Inflammatory macrophage treated with lipopolysaccharide for 4 hours (primary cell): Measurements from ENCODE around the gene YARS1.
A peak's percentile ranks its signal among the peaks of the same experiment; 100 is the strongest.

Experiments used
- DNase-seq: peaks from one replicate; pipeline ENCODE4 v3.0.0-alpha.2; 2020

The YARS1 gene

GRCh38 chr1:32817159-32817814, at the start of gene YARS1, which contains the start of gene S100PBP:
YARS1 (minus strand) TSS chr1:32817358; CDS start chr1:32817244, 114 bp downstream.
S100PBP (plus strand) TSS chr1:32817653; CDS start chr1:32826100, 8,447 bp downstream.
- DNase-seq: peak; percentile 98

GRCh38 chr1:32865639-32866405, 48.7 kb upstream of the YARS1 start:
- no peak for DNase-seq

- no peak for DNase-seq
These were observed 47.3 kb upstream of the YARS1 start for GRCh38 chr1:32864375-32865019.

GRCh38 chr1:32863881-32864245, 46.7 kb upstream of the YARS1 start:
- DNase-seq: no peak

- peak; percentile 31 for DNase-seq
These were observed 46.2 kb upstream of the YARS1 start for GRCh38 chr1:32863218-32863880.

- DNase-seq: peak; percentile 42
These were observed 44.9 kb upstream of the YARS1 start for GRCh38 chr1:32861904-32862695.

- no peak for DNase-seq
These were observed 43.4 kb upstream of the YARS1 start for GRCh38 chr1:32860566-32860965.

GRCh38 chr1:32859915-32860314, 42.8 kb upstream of the YARS1 start:
- DNase-seq: no peak

GRCh38 chr1:32858791-32859190, 41.6 kb upstream of the YARS1 start:
- DNase-seq: no peak

- DNase-seq: no peak
These were observed 41.0 kb upstream of the YARS1 start for GRCh38 chr1:32858136-32858535.

GRCh38 chr1:32855861-32856617, 38.9 kb upstream of the YARS1 start:
- no peak for DNase-seq

- DNase-seq: no peak
These were observed 31.4 kb upstream of the YARS1 start for GRCh38 chr1:32848354-32849063.

- DNase-seq: no peak
These were observed 14.7 kb upstream of the YARS1 start for GRCh38 chr1:32831878-32832277.

- no peak for DNase-seq
These were observed 13.1 kb upstream of the YARS1 start for GRCh38 chr1:32830092-32830852.

- peak; percentile 22 for DNase-seq
These were observed 11.2 kb upstream of the YARS1 start for GRCh38 chr1:32828341-32828740.

GRCh38 chr1:32825181-32825580, 8.0 kb upstream of the YARS1 start:
- peak; percentile 41 for DNase-seq

GRCh38 chr1:32818804-32819541, 1.8 kb upstream of the YARS1 start:
- no peak for DNase-seq

GRCh38 chr1:32817815-32818786, 943 bp upstream of the YARS1 start:
- peak; percentile 33 for DNase-seq
